GM23338 (cell line): Measurements from ENCODE around the gene AGRN. TPM values are rescaled to one million over a fixed set of nuclear protein-coding genes. Genes with fewer than 3 reads are reported as not detected.

ENCODE experiments used
- ATAC-seq: fragments of 200-7000 bp; cut with Tn5 transposase; 3 replicates; pipeline ENCODE4 v1.9.1; 2020
- DNase-seq: peaks from one replicate; pipeline ENCODE4 v3.0.0-alpha.2; 2015; ENCODE audit warnings: low spot score
- H2AFZ ChIP-seq: fragments of 200-600 bp; sonication (generic); 2 replicates; pipeline ENCODE4 v1.8.0; 2016; ENCODE audit warnings: antibody characterized with exemption, mild to moderate bottlenecking, moderate library complexity
- H3F3A ChIP-seq: fragments of 200-600 bp; sonication (generic); replicated peaks from 2 replicates; pipeline ENCODE4 v1.8.0; 2017; ENCODE audit warnings: antibody characterized with exemption, mixed run types, low read depth
- H3K27ac ChIP-seq: fragments of 200-600 bp; sonication (generic); 2 replicates; pipeline ENCODE4 v1.6.1; 2016; ENCODE audit warnings: low read depth
- H3K27me3 ChIP-seq: fragments of 200-600 bp; sonication (generic); 2 replicates; pipeline ENCODE4 v1.8.0; 2016; ENCODE audit warnings: mild to moderate bottlenecking, mixed run types, moderate library complexity; ENCODE audit not compliant: insufficient read depth
- H3K36me3 ChIP-seq: fragments of 200-600 bp; sonication (generic); 2 replicates; pipeline ENCODE4 v1.8.0; 2016; ENCODE audit warnings: mild to moderate bottlenecking; ENCODE audit not compliant: insufficient read depth
- H3K4me1 ChIP-seq: fragments of 200-600 bp; sonication (generic); 2 replicates; pipeline ENCODE4 v1.8.0; 2016; ENCODE audit warnings: mild to moderate bottlenecking, moderate library complexity; ENCODE audit not compliant: insufficient read depth
- H3K4me2 ChIP-seq: fragments of 200-600 bp; sonication (generic); 2 replicates; pipeline ENCODE4 v1.7.1; 2017; ENCODE audit warnings: mixed run types
- H3K4me3 ChIP-seq: fragments of 200-600 bp; sonication (generic); 2 replicates; pipeline ENCODE4 v1.6.1; 2016; ENCODE audit warnings: mixed run types
- H3K79me2 ChIP-seq: fragments of 200-600 bp; sonication (generic); replicated peaks from 2 replicates; pipeline ENCODE4 v1.8.0; 2017; ENCODE audit warnings: mild to moderate bottlenecking; ENCODE audit not compliant: insufficient read depth
- H3K9me2 ChIP-seq: fragments of 200-600 bp; sonication (generic); 2 replicates; pipeline ENCODE4 v1.8.0; 2017; ENCODE audit not compliant: insufficient read depth
- H4K20me1 ChIP-seq: fragments of 200-600 bp; sonication (generic); replicated peaks from 2 replicates; pipeline ENCODE4 v1.8.0; 2017; ENCODE audit warnings: mild to moderate bottlenecking; ENCODE audit not compliant: insufficient read depth
- H3K27ac Mint-ChIP-seq: 2 replicates; pipeline ENCODE4 v1.8.0; 2020; ENCODE audit warnings: inconsistent platforms, mild to moderate bottlenecking, moderate library complexity, mixed read lengths
- H3K27me3 Mint-ChIP-seq: 3 replicates; pipeline ENCODE4 v1.8.0; 2022; ENCODE audit warnings: low read depth, mild to moderate bottlenecking, moderate library complexity, mixed read lengths, inconsistent platforms; ENCODE audit not compliant: insufficient read depth, poor library complexity
- H3K36me3 Mint-ChIP-seq: 3 replicates; pipeline ENCODE4 v1.8.0; 2021; ENCODE audit warnings: low read depth, mild to moderate bottlenecking, inconsistent platforms, moderate library complexity, mixed read lengths
- H3K4me1 Mint-ChIP-seq: 3 replicates; pipeline ENCODE4 v1.8.0; 2020; ENCODE audit warnings: mild to moderate bottlenecking, inconsistent platforms, mixed read lengths
- H3K4me3 Mint-ChIP-seq: 3 replicates; pipeline ENCODE4 v1.8.0; 2021; ENCODE audit warnings: moderate library complexity, mild to moderate bottlenecking, inconsistent platforms, mixed read lengths
- H3K9me3 Mint-ChIP-seq: 3 replicates; pipeline ENCODE4 v1.8.0; 2020; ENCODE audit warnings: moderate library complexity, mild to moderate bottlenecking, inconsistent platforms, mixed read lengths
- ETS1 ChIP-seq: IDR thresholded peaks from 2 replicates; pipeline ENCODE4 v1.6.1; 2016; ENCODE audit warnings: antibody characterized with exemption
- EZH2phosphoT487 ChIP-seq: fragments of 200-600 bp; sonication (generic); IDR thresholded peaks from one replicate; pipeline ENCODE4 v1.8.1; 2018; ENCODE audit warnings: antibody characterized with exemption; ENCODE audit not compliant: unreplicated experiment
- NANOG ChIP-seq: IDR thresholded peaks from 2 replicates; pipeline ENCODE4 v1.6.1; 2016; ENCODE audit warnings: antibody characterized with exemption, borderline replicate concordance
- STAT1 ChIP-seq: IDR thresholded peaks from one replicate; pipeline ENCODE4 v1.6.1; 2016; ENCODE audit warnings: antibody characterized with exemption; ENCODE audit not compliant: unreplicated experiment
- polyA plus RNA-seq: library from polyadenylated mRNA; unstranded; fragments of >200 nt; fragmentation: Nextera tagmentation; extraction: Ambion mirVana; gene quantifications from 2 replicates; pipeline ENCODE4 v1.2.1, GENCODE V29; 2016
- total RNA-seq: library from RNA; depleted of rRNA; stranded (reverse); fragments of >200 nt; shearing (Covaris generic); gene quantifications from 2 replicates; pipeline ENCODE4 v1.2.3, GENCODE V29; 2014
- TF ChIP-seq, protein P1 (sequence below), 2 experiments: fragments of 200-600 bp in 1 of 2; sonication (generic) in 1 of 2; conservative IDR thresholded peaks; 2 replicates each; pipeline versions ENCODE4 v1.5.1 to v1.6.1; 2016 to 2017; ENCODE audit warnings: antibody characterized with exemption in 2 of 2, low read depth in 2 of 2, mild to moderate bottlenecking in 2 of 2, moderate library complexity in 1 of 2
- TF ChIP-seq, protein P2 (sequence below): fragments of 250-450 bp; sonication (Bioruptor Pico); IDR thresholded peaks from 2 replicates; pipeline ENCODE4 v1.5.0; 2020; ENCODE audit warnings: mild to moderate bottlenecking, moderate library complexity

The AGRN gene
- total and polyA plus RNA-seq, 2 experiments from 2014 or later, result 12.3 to 185 TPM

GRCh38 chr1:1021010-1021919 lies 1.3 kb downstream of the AGRN start:
- peaks cover 45% of the 10 kb centered on the region for H3K4me1 ChIP-seq
- H3F3A ChIP-seq, result no peaks in the 10 kb centered on the region
- no peaks in the 10 kb centered on the region for H3K9me3 Mint-ChIP-seq
- DNase-seq (peak; percentile 41), ATAC-seq (peak; percentile 3; the same call in 2 of the 3 replicates)
- H2AFZ ChIP-seq, result no peak overlapping the region
- H3K27ac ChIP-seq, result no peak overlapping the region
- H3K9me2 ChIP-seq, result no peaks in the 10 kb centered on the region
- TF ChIP-seq NANOG (no peak), EZH2phosphoT487 (no peak), STAT1 (no peak), ETS1 (no peak)
- TF ChIP-seq, protein P1, sequence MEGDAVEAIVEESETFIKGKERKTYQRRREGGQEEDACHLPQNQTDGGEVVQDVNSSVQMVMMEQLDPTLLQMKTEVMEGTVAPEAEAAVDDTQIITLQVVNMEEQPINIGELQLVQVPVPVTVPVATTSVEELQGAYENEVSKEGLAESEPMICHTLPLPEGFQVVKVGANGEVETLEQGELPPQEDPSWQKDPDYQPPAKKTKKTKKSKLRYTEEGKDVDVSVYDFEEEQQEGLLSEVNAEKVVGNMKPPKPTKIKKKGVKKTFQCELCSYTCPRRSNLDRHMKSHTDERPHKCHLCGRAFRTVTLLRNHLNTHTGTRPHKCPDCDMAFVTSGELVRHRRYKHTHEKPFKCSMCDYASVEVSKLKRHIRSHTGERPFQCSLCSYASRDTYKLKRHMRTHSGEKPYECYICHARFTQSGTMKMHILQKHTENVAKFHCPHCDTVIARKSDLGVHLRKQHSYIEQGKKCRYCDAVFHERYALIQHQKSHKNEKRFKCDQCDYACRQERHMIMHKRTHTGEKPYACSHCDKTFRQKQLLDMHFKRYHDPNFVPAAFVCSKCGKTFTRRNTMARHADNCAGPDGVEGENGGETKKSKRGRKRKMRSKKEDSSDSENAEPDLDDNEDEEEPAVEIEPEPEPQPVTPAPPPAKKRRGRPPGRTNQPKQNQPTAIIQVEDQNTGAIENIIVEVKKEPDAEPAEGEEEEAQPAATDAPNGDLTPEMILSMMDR (conservative IDR thresholded peaks at IDR 0.05; ENCODE audit: low read depth in 2 of 2), result no peak
- TF ChIP-seq, protein P2, sequence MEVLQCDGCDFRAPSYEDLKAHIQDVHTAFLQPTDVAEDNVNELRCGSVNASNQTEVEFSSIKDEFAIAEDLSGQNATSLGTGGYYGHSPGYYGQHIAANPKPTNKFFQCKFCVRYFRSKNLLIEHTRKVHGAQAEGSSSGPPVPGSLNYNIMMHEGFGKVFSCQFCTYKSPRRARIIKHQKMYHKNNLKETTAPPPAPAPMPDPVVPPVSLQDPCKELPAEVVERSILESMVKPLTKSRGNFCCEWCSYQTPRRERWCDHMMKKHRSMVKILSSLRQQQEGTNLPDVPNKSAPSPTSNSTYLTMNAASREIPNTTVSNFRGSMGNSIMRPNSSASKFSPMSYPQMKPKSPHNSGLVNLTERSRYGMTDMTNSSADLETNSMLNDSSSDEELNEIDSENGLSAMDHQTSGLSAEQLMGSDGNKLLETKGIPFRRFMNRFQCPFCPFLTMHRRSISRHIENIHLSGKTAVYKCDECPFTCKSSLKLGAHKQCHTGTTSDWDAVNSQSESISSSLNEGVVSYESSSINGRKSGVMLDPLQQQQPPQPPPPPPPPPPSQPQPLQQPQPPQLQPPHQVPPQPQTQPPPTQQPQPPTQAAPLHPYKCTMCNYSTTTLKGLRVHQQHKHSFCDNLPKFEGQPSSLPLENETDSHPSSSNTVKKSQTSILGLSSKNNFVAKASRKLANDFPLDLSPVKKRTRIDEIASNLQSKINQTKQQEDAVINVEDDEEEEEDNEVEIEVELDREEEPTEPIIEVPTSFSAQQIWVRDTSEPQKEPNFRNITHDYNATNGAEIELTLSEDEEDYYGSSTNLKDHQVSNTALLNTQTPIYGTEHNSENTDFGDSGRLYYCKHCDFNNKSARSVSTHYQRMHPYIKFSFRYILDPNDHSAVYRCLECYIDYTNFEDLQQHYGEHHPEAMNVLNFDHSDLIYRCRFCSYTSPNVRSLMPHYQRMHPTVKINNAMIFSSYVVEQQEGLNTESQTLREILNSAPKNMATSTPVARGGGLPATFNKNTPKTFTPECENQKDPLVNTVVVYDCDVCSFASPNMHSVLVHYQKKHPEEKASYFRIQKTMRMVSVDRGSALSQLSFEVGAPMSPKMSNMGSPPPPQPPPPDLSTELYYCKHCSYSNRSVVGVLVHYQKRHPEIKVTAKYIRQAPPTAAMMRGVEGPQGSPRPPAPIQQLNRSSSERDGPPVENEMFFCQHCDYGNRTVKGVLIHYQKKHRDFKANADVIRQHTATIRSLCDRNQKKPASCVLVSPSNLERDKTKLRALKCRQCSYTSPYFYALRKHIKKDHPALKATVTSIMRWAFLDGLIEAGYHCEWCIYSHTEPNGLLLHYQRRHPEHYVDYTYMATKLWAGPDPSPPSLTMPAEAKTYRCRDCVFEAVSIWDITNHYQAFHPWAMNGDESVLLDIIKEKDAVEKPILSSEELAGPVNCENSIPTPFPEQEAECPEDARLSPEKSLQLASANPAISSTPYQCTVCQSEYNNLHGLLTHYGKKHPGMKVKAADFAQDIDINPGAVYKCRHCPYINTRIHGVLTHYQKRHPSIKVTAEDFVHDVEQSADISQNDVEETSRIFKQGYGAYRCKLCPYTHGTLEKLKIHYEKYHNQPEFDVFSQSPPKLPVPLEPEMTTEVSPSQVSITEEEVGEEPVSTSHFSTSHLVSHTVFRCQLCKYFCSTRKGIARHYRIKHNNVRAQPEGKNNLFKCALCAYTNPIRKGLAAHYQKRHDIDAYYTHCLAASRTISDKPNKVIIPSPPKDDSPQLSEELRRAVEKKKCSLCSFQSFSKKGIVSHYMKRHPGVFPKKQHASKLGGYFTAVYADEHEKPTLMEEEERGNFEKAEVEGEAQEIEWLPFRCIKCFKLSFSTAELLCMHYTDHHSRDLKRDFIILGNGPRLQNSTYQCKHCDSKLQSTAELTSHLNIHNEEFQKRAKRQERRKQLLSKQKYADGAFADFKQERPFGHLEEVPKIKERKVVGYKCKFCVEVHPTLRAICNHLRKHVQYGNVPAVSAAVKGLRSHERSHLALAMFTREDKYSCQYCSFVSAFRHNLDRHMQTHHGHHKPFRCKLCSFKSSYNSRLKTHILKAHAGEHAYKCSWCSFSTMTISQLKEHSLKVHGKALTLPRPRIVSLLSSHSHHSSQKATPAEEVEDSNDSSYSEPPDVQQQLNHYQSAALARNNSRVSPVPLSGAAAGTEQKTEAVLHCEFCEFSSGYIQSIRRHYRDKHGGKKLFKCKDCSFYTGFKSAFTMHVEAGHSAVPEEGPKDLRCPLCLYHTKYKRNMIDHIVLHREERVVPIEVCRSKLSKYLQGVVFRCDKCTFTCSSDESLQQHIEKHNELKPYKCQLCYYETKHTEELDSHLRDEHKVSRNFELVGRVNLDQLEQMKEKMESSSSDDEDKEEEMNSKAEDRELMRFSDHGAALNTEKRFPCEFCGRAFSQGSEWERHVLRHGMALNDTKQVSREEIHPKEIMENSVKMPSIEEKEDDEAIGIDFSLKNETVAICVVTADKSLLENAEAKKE (CRISPR knock-in tag), result no peak
- H3K4me1 Mint-ChIP-seq, result peaks cover 34% of the 10 kb centered on the region
- H3K27me3 Mint-ChIP-seq, result peaks cover 23% of the 10 kb centered on the region
- H3K36me3 ChIP-seq, result no peaks in the 10 kb centered on the region
- H4K20me1 ChIP-seq, result peaks cover 4% of the 10 kb centered on the region; the same call in 1 of the 2 replicates
- peak overlapping the region; percentile 68 for H3K4me3 ChIP-seq
- peak overlapping the region; percentile 67 for H3K4me3 Mint-ChIP-seq
- 0 out of 2 replicates have a peak, but pooled peaks cover 5% of the 10 kb centered on the region for H3K79me2 ChIP-seq
- H3K27ac Mint-ChIP-seq, result no peak overlapping the region
- peaks cover 20% of the 10 kb centered on the region for H3K36me3 Mint-ChIP-seq
- H3K27me3 ChIP-seq, result peaks cover 2% of the 10 kb centered on the region; the same call in 1 of the 2 replicates
- H3K4me2 ChIP-seq, result peak overlapping the region; percentile 94
